Thoracic aorta (tissue), 2 donors: ENCODE data around the gene MBNL1. TPM values are rescaled to one million over a fixed set of nuclear protein-coding genes. Genes with fewer than 3 reads are reported as not detected.

Source experiments
- ATAC-seq: fragments of 150-250 bp; one replicate; pipeline ENCODE4 v1.8.0; 2017; ENCODE audit warnings: low read depth; ENCODE audit not compliant: insufficient number of reproducible peaks, low FRiP score
- DNase-seq: peaks from one replicate; pipeline ENCODE4 v3.0.0-alpha.2; 2020; ENCODE audit warnings: low spot score
- H3K27ac ChIP-seq, 2 donors: fragments of 200-600 bp; sonication (generic); 1 replicate in 1 of 2; 2 replicates in 1 of 2; pipeline ENCODE4 v1.5.1; 2016; ENCODE audit warnings: mild to moderate bottlenecking in 2 of 2, moderate library complexity in 2 of 2
- H3K27me3 ChIP-seq: fragments of 200-600 bp; sonication (generic); replicated peaks from 2 replicates; pipeline ENCODE4 v1.6.0; 2016; ENCODE audit warnings: mild to moderate bottlenecking; ENCODE audit not compliant: insufficient read depth
- H3K36me3 ChIP-seq: fragments of 200-600 bp; sonication (generic); one replicate; pipeline ENCODE4 v1.5.1; 2016
- H3K4me1 ChIP-seq, 2 donors: fragments of 200-600 bp; sonication (generic); 1 replicate in 1 of 2; 2 replicates in 1 of 2; pipeline versions ENCODE4 v1.5.1 to v1.6.0; 2016; ENCODE audit warnings: low read depth in 2 of 2, mild to moderate bottlenecking in 1 of 2; ENCODE audit not compliant: control insufficient read depth in 1 of 2
- H3K4me3 ChIP-seq: fragments of 200-600 bp; sonication (generic); 2 replicates; pipeline ENCODE4 v1.5.1; 2016; ENCODE audit warnings: mild to moderate bottlenecking
- H3K9me3 ChIP-seq: fragments of 200-600 bp; sonication (generic); 2 replicates; pipeline ENCODE4 v1.5.1; 2016
- total RNA-seq, 2 donors: library from RNA; depleted of rRNA; stranded (reverse); fragments of >200 nt; gene quantifications; one replicate each; pipeline versions ENCODE4 v1.1.0 to v1.2.3, GENCODE V29; 2016
- TF ChIP-seq, protein P1 (sequence below): fragments of 200-600 bp; sonication (generic); IDR thresholded peaks from one replicate; pipeline ENCODE4 v1.5.1; 2019; ENCODE audit warnings: antibody characterized with exemption

MBNL1 gene
- total RNA-seq, 2 donors from 2014 or later: 783 to 1,062 TPM

DNA sequence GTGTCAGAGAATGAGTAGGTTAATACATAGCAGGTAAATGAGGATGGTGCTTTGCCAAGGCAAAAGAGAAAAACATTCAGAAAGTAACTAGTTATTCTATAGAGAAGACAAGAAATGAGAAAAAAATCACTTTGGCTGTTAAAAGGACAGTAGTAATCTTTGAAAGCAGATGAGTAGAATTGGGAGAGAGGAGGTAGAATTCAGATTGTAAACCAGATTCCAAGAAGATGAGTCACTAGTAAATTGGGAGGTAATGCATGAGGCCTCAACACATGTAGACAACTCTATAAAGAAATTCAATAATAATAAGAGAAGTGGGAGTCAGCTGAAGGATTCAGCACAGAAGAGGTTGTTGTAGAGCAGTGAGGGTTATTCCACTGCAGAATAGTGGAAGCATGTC lies 81.4 kb downstream of the MBNL1 start:
- Histone ChIP-seq H3K4me3 (no peak overlapping the region), H3K9me3 (no peaks in the 10 kb centered on the region), H3K4me1 (peaks cover 53 to 82% of the 10 kb centered on the region in 2 donors), H3K27me3 (no peaks in the 10 kb centered on the region), H3K27ac (peak overlapping the region in 1 of 2 donors; percentile 14), H3K36me3 (no peaks in the 10 kb centered on the region)
- ATAC-seq: no peak
- no peak for DNase-seq
- TF ChIP-seq, protein P1, sequence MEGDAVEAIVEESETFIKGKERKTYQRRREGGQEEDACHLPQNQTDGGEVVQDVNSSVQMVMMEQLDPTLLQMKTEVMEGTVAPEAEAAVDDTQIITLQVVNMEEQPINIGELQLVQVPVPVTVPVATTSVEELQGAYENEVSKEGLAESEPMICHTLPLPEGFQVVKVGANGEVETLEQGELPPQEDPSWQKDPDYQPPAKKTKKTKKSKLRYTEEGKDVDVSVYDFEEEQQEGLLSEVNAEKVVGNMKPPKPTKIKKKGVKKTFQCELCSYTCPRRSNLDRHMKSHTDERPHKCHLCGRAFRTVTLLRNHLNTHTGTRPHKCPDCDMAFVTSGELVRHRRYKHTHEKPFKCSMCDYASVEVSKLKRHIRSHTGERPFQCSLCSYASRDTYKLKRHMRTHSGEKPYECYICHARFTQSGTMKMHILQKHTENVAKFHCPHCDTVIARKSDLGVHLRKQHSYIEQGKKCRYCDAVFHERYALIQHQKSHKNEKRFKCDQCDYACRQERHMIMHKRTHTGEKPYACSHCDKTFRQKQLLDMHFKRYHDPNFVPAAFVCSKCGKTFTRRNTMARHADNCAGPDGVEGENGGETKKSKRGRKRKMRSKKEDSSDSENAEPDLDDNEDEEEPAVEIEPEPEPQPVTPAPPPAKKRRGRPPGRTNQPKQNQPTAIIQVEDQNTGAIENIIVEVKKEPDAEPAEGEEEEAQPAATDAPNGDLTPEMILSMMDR: no peak

DNA sequence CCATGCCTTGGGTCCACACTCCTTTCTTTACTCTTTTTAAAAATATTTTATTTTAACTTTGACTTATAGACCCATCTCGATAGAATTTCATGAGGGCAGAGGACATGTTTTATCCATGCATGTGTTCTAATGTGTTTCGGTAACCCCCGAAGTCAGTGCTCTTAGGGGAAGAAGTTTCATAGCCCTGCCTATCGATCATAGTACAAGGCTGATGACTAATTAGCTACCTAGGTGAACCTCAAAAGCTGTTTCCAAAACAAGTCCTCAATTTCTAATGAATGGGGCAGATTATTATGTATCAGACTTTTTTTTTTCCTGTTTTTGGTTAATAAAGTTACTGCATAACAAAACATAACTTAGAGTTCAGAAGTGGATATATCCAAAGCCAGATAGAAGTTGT lies 82.0 kb downstream of the MBNL1 start:
- no peak for DNase-seq
- TF ChIP-seq, protein P1: no peak
- Histone ChIP-seq H3K4me1 (peaks cover 56 to 83% of the 10 kb centered on the region in 2 donors), H3K9me3 (no peaks in the 10 kb centered on the region), H3K36me3 (no peaks in the 10 kb centered on the region), H3K4me3 (no peak overlapping the region), H3K27ac (no peak overlapping the region), H3K27me3 (no peaks in the 10 kb centered on the region)
- ATAC-seq: no peak

DNA sequence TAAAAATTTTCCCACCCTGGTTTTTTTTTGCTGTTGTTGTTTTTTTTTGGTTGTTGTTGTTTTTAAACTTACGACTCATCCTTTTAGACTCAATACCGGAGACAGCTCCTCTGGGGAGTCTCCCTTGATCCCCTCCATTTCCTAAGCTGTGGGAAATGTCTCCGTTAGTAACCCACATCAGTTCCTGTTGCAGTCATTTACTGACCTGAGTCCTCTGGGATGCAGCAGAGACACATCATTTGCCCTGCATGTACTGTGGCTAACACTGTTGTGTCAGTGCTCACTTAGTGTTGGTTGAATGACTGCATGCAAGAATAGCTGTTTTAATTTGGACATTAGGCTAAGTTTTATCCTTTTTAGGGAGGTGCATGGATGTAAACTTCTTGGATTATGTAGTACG lies 83.8 kb downstream of the MBNL1 start:
- Histone ChIP-seq H3K27me3 (no peaks in the 10 kb centered on the region), H3K4me1 (peaks cover 54 to 94% of the 10 kb centered on the region in 2 donors), H3K36me3 (no peaks in the 10 kb centered on the region), H3K9me3 (no peaks in the 10 kb centered on the region), H3K27ac (peak overlapping the region; percentile 11 to 23), H3K4me3 (no peak overlapping the region)
- no peak for ATAC-seq
- DNase-seq: no peak
- TF ChIP-seq, protein P1: no peak

DNA sequence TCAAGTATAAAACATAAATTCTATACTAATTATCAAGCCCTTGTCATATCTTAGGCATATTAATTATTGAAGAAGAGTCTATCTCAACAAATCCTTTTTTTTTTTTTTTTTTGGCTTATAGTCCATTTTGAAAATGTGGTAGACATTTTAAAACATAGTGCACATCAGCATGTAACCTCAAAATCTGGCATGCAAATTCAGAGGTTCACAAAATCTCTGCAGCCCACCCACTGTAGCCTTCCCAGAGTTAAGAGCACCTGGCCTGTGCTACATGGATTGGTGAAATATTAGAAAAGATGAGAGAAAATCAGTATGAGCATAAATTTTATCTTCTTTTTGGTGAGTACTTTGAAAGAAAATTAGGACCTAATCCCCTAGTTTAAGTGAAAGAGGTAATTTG lies 84.8 kb downstream of the MBNL1 start:
- no peak for DNase-seq
- TF ChIP-seq, protein P1: no peak
- H3K9me3 ChIP-seq: no peaks in the 10 kb centered on the region
- H3K4me1 ChIP-seq: peaks cover 47 to 89% of the 10 kb centered on the region in 2 donors
- no peak overlapping the region for H3K4me3 ChIP-seq
- H3K36me3 ChIP-seq: no peaks in the 10 kb centered on the region
- ATAC-seq: no peak
- peak overlapping the region in 1 of 2 donors; percentile 12 for H3K27ac ChIP-seq
- no peaks in the 10 kb centered on the region for H3K27me3 ChIP-seq

DNA sequence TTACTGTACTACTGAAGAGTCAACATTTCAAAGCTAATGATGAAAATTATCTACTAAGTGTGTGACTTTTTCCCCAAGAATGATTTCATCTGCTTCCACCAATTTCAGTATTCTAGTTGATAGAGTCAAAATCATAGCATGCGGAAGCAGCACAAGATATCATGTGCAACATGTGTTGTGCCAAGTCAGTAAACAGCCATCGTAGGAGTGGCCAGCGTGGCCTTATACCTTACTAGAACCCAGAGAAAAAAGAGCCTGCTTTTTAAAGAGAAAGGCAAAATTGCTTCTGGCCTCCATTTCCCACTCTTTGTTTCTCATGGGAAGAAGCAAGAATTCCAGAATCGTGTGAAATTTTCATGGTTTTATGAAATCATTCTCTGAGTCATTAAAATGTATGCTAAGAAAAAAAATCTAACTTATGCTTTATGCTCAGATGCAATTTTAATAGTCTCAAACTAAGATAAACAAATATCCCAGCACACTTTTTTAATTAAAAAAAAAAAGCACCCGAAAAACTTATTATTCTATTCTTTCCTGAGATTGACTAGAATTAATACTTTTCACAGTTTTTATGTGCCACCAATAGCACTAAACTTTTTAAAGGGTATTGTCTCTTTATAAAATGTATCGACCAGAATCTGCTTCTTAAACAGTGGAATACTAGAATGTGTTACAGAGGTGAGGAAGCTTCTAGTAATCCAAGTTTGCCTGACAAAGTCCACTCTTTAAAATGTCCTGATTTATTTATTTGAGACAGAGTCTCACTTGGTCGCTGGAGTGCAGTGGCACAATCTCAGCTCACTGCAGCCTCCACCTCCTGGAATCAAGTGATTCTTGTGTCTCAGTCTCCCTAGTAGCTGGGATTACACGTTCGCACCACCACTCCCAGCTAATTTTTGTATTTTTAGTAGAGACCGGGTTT lies 87.3 kb downstream of the MBNL1 start:
- DNase-seq (no peak), ATAC-seq (no peak)
- TF ChIP-seq, protein P1: no peak
- no peaks in the 10 kb centered on the region for H3K9me3 ChIP-seq
- no peak overlapping the region for H3K27ac ChIP-seq
- no peaks in the 10 kb centered on the region for H3K27me3 ChIP-seq
- no peak overlapping the region for H3K4me3 ChIP-seq
- H3K36me3 ChIP-seq: no peaks in the 10 kb centered on the region
- peaks cover 42 to 86% of the 10 kb centered on the region in 2 donors for H3K4me1 ChIP-seq
